ENCODE data around the gene COPB1. TPM values are rescaled to one million over a fixed set of nuclear protein-coding genes. Genes with fewer than 3 reads are reported as not detected.

COPB1 gene
- total and polyA plus RNA-seq, 7 donors, result 24.7 to 52.1 (median 35.1) TPM

GRCh38 chr11:14408612-14409011 is 91.0 kb downstream of the COPB1 start:
- no peak for TF ChIP-seq CTCF (IDR thresholded peaks at IDR 0.05)
- WGBS, 3 donors, result 90 to 97% (median 96%) methylated on average over 2 of the region's 2 CpGs

More at GRCh38 chr11:14408612-14409011, 91.0 kb downstream of the COPB1 start:
- no peak overlapping the region for H3K4me3 ChIP-seq
- no peaks in the 10 kb centered on the region for H3K9me3 ChIP-seq
- H3K27ac ChIP-seq, result no peak overlapping the region
- no peaks in the 10 kb centered on the region for H3K27me3 ChIP-seq (ENCODE audit: insufficient read depth in 3 of 3, low read length in 2 of 3)
- DNase-seq (no peak), ATAC-seq (no peak)
- H3K36me3 ChIP-seq (ENCODE audit: insufficient read depth in 1 of 2, low read depth in 1 of 2), result no peaks in the 10 kb centered on the region
- peaks cover 8% of the 10 kb centered on the region for H3K4me1 ChIP-seq
- intact Hi-C loops (cut with DNase I), result no loop called here

Other genes starting within 250 kb of the COPB1 start
- gene RRAS2, start 140.6 kb downstream of the COPB1 start, total RNA-seq, result 10 to 100 TPM; 44.3 to 89.8 (median 63.9) TPM
- gene RRAS2, start 140.6 kb downstream of the COPB1 start, polyA plus RNA-seq, result 10 to 100 TPM; 45.0 to 54.0 (median 46.1) TPM
- 100 to 1,000 TPM; 113 to 229 (median 183) TPM for gene PSMA1, start 20.6 kb upstream of the COPB1 start, total RNA-seq
- 100 to 1,000 TPM; 182 to 357 (median 235) TPM for gene PSMA1, start 20.6 kb upstream of the COPB1 start, polyA plus RNA-seq
- under 1 TPM; 0.26 to 0.59 (median 0.33) TPM for gene PDE3B, start 144.0 kb upstream of the COPB1 start, total RNA-seq
- gene PDE3B, start 144.0 kb upstream of the COPB1 start, polyA plus RNA-seq, result under 1 TPM; 0.11 to 0.40 (median 0.18) TPM

Measured in psoas muscle (tissue), 8 donors.